HEK293T (cell line): ENCODE data around the gene CRYBA2.

Source experiments
- CTCF ChIA-PET: fragments of 350-600 bp; formaldehyde crosslinking; extraction: SDS; loops from one replicate; lab custom pipeline; 2021; ENCODE audit warnings: antibody characterized with exemption, inconsistent platforms; lab: Yijun Ruan, JAX
- POLR2A ChIA-PET: fragments of 350-600 bp; formaldehyde crosslinking; extraction: SDS; loops from one replicate; lab custom pipeline; 2020; ENCODE audit warnings: antibody characterized with exemption, inconsistent platforms; lab: Yijun Ruan, JAX
- DNase-seq: peaks from one replicate; pipeline ENCODE4 v3.0.0; 2012; ENCODE audit warnings: mixed read lengths; ENCODE audit errors: extremely low spot score
- ARNT ChIP-seq: fragments of 450-650 bp; IDR thresholded peaks from 2 replicates; pipeline ENCODE4 v1.6.1; 2017; ENCODE audit warnings: mild to moderate bottlenecking
- BHLHE40 ChIP-seq: fragments of 450-650 bp; IDR thresholded peaks from 2 replicates; pipeline ENCODE4 v1.6.1; 2016; ENCODE audit warnings: mild to moderate bottlenecking, moderate library complexity, borderline replicate concordance
- CTBP1 ChIP-seq: fragments of 450-650 bp; IDR thresholded peaks from 2 replicates; pipeline ENCODE4 v1.6.1; 2016; ENCODE audit warnings: borderline replicate concordance
- ELF4 ChIP-seq: fragments of 450-650 bp; IDR thresholded peaks from 2 replicates; pipeline ENCODE4 v1.6.1; 2017; ENCODE audit warnings: antibody characterized with exemption
- FOXA1 ChIP-seq: fragments of 450-650 bp; IDR thresholded peaks from 2 replicates; pipeline ENCODE4 v1.6.1; 2016; ENCODE audit warnings: mild to moderate bottlenecking
- FOXK2 ChIP-seq: fragments of 450-650 bp; IDR thresholded peaks from 2 replicates; pipeline ENCODE4 v1.6.1; 2016; ENCODE audit warnings: mild to moderate bottlenecking
- FOXM1 ChIP-seq: fragments of 450-650 bp; IDR thresholded peaks from 2 replicates; pipeline ENCODE4 v1.6.1; 2017; ENCODE audit warnings: mild to moderate bottlenecking, borderline replicate concordance
- HDGF ChIP-seq: fragments of 450-650 bp; IDR thresholded peaks from 2 replicates; pipeline ENCODE4 v1.6.1; 2017; ENCODE audit warnings: antibody characterized with exemption, borderline replicate concordance
- L3MBTL2 ChIP-seq: fragments of 450-650 bp; conservative IDR thresholded peaks from 2 replicates; pipeline ENCODE4 v1.6.1; 2016; ENCODE audit warnings: mild to moderate bottlenecking
- LEF1 ChIP-seq: fragments of 450-650 bp; IDR thresholded peaks from 2 replicates; pipeline ENCODE4 v1.6.1; 2017; ENCODE audit warnings: mild to moderate bottlenecking, borderline replicate concordance
- NFRKB ChIP-seq: fragments of 450-650 bp; IDR thresholded peaks from 2 replicates; pipeline ENCODE4 v1.6.1; 2016; ENCODE audit warnings: mild to moderate bottlenecking, moderate library complexity
- SP1 ChIP-seq: fragments of 450-650 bp; IDR thresholded peaks from 2 replicates; pipeline ENCODE4 v1.6.1; 2017
- SUZ12 ChIP-seq: fragments of 450-650 bp; IDR thresholded peaks from 2 replicates; pipeline ENCODE4 v1.6.1; 2016; ENCODE audit warnings: mild to moderate bottlenecking
- TARDBP ChIP-seq: fragments of 450-650 bp; IDR thresholded peaks from 2 replicates; pipeline ENCODE4 v1.6.1; 2016
- ZNF384 ChIP-seq: fragments of 450-650 bp; IDR thresholded peaks from 2 replicates; pipeline ENCODE4 v1.6.1; 2016
- TF ChIP-seq, protein P1 (sequence below): fragments of 450-650 bp; IDR thresholded peaks from 2 replicates; pipeline ENCODE4 v1.6.1; 2016

The CRYBA2 gene

DNA sequence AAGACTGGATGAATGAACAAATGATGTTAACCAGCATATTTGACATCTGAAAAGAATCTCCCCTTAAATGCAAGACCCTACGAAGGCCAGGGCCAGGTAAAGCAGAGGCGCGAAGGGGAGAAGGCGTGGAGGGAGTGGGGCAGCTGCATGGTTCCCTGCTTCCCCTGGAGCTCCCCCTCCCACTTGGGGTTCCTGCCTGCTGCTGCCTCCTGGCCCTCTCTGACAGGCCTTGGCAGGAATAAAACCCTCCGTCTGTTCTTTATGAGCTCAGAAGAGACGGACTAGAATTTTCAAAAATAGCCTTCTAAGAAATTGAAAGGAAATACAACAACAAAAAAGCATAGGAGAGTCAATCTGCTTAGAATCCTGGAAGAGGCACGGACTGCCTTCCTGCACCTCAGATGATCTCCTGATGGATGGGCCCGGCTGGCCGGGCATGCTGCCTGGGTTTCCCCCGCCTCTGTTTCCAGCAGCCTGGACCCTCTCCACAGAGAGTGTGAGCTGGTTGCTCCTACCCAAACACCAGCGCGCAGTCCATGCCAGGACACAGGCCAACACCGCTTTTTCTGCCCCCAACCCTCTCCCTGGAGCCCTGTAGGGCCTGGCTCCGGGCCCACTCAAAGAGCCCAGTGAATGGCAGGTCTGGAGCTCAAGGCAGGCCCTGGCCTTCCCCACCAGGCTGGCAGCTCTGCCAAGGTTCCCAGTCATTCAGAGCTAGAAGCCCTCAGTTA is 24.1 kb upstream of the CRYBA2 start:
- ChIA-PET POLR2A (no interaction called here), CTCF (interaction anchor here (0.9 to 1.4 kb wide), 2 partner anchors 12 to 87 kb away, joined by 3 to 4 read pairs; no protein-coding TSS in a partner anchor)
- TF ChIP-seq HDGF: no peak
- no peak for TF ChIP-seq FOXA1
- TF ChIP-seq ELF4: no peak
- TF ChIP-seq, protein P1, sequence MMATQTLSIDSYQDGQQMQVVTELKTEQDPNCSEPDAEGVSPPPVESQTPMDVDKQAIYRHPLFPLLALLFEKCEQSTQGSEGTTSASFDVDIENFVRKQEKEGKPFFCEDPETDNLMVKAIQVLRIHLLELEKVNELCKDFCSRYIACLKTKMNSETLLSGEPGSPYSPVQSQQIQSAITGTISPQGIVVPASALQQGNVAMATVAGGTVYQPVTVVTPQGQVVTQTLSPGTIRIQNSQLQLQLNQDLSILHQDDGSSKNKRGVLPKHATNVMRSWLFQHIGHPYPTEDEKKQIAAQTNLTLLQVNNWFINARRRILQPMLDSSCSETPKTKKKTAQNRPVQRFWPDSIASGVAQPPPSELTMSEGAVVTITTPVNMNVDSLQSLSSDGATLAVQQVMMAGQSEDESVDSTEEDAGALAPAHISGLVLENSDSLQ: no peak
- no peak for TF ChIP-seq LEF1
- no peak for TF ChIP-seq FOXM1
- TF ChIP-seq CTBP1: no peak
- TF ChIP-seq FOXK2: no peak
- TF ChIP-seq ARNT: no peak
- no peak for TF ChIP-seq ZNF384
- TF ChIP-seq SUZ12: no peak
- TF ChIP-seq NFRKB: no peak
- DNase-seq: no peak

DNA sequence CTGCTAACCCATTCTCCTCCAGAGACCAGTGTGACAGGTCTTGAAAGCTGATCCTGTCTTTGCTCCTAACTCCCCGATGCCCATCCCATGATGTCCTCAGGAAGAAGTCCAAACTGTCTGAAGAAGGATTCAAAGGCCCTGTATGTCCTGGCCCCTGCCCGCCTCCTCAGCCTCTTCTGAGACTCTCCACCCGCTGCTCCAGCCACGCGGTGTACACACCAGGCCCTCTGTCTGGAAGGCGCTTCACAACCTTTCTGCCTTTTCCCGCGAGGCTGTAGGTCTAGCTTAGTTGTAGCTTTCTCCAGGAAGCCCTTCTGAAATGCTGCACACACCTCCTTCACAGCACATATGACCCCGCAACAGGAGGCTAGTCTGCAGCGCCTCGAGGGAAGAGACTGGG is 23.5 kb upstream of the CRYBA2 start:
- ChIA-PET CTCF (no interaction called here), POLR2A (no interaction called here)
- DNase-seq: no peak
- TF ChIP-seq ELF4 (no peak), TARDBP (no peak), FOXK2 (no peak), HDGF (no peak), SUZ12 (no peak), FOXM1 (no peak), ARNT (no peak), CTBP1 (no peak), FOXA1 (no peak), BHLHE40 (no peak), SP1 (no peak), ZNF384 (no peak), LEF1 (no peak), L3MBTL2 (no peak)
- TF ChIP-seq, protein P1: no peak

DNA sequence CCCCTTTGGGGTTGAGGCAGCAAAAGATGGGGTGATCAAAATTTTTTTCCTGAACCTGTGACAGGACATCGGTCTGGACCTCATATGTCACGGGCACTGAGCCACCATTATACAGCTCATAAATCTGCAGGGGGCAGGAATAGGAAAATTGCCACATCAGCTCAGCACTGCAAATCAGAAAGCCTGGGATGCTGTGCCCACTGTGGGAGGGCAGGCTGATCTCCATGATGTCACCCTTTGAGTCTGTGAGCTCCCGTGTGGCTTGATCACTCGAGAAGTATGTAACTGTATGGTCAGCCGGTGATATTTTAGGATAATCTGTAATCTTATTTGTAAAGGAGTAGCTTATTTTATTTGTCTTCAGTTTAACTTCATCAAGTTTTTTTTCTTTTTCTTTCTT is 17.7 kb upstream of the CRYBA2 start:
- TF ChIP-seq CTBP1 (no peak), TARDBP (no peak), LEF1 (no peak), FOXK2 (no peak), NFRKB (no peak), ARNT (no peak), SP1 (no peak), FOXA1 (no peak), ZNF384 (no peak), HDGF (no peak), L3MBTL2 (no peak), FOXM1 (no peak), ELF4 (no peak), SUZ12 (no peak)
- TF ChIP-seq, protein P1: no peak
- POLR2A ChIA-PET: no interaction called here
- no peak for DNase-seq
- CTCF ChIA-PET: interaction anchor here (0.7 to 1.7 kb wide), 7 partner anchors 8 to 228 kb away, joined by 3 to 6 read pairs (median 4); no protein-coding TSS in a partner anchor

DNA sequence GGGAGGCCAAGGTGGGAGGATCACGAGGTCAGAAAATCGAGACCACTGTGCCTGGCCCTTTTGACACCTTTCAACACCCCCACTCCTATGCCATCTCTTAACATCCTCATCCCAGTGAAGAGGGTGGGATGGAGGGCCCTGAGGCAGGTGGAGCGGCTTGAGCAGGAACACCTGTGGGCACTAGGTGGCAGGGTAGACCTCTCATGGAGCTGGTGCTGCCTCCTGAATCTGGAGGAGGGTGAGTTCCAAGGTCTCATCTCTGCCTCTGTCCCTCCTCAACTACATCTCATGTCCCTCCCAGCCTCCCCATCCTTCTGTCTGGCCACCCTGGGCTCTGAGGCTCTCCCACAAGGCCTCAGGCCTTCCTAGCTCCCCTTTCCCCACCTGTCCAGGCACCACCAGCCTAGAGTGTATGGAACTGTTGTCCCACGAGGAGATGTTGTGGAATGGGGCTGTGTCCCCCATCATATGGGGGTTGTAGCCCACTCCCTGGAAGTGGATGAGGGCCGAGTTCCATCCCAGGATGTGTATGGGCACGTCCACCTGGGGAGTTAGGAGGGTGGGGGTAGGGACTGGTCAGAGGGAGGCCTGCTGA is 17.0 kb upstream of the CRYBA2 start:
- ChIA-PET POLR2A (no interaction called here), CTCF (interaction anchor here (0.6 to 1.5 kb wide), 6 partner anchors 8 to 30 kb away, joined by 3 to 6 read pairs (median 4); no protein-coding TSS in a partner anchor)
- TF ChIP-seq ARNT (no peak), NFRKB (no peak), ZNF384 (no peak), FOXA1 (no peak), SP1 (no peak), LEF1 (no peak), FOXK2 (no peak), L3MBTL2 (no peak), BHLHE40 (no peak), CTBP1 (no peak), HDGF (no peak)
- DNase-seq: peak; percentile 70

DNA sequence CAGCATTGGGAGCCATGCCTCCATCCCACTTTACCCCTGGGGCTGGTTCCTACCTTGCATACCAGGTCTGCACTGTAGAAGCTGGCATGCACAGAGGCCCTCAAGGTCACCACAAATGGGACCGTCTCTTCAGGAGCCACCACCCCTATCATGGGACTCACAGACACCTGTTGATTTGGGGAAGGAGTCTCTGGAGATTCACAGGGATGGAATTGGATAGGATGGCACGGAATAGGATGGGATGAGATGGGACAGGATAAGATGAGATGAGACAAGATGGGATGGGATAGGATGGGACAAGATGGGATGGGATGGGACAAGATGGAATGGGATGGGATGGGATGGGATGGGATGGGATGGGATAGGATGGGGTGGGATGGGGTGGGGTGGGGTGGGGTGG is 16.1 kb upstream of the CRYBA2 start:
- ChIA-PET POLR2A (no interaction called here), CTCF (interaction anchor here (0.9 kb wide), 2 partner anchors 20 to 379 kb away, joined by 3 read pairs; no protein-coding TSS in a partner anchor)
- no peak for TF ChIP-seq FOXA1
- TF ChIP-seq TARDBP: no peak
- TF ChIP-seq ELF4: no peak
- TF ChIP-seq FOXM1: no peak
- no peak for TF ChIP-seq LEF1
- TF ChIP-seq HDGF: no peak
- no peak for TF ChIP-seq SUZ12
- TF ChIP-seq BHLHE40: no peak
- TF ChIP-seq ZNF384: no peak
- TF ChIP-seq, protein P1: no peak
- no peak for TF ChIP-seq ARNT
- TF ChIP-seq SP1: no peak
- no peak for TF ChIP-seq FOXK2
- no peak for DNase-seq
